Dendritic cell treated with granulocyte-macrophage colony-stimulating factor and Interleukin-4, amounts not matched to agents 40 ng/mL and 50 ng/mL, for 4 days (primary cell): Measurements from ENCODE around the gene NEURL1.

Experiments used
- H3K27ac Mint-ChIP-seq: one replicate; pipeline ENCODE4 v1.8.0; 2022; ENCODE audit warnings: mild to moderate bottlenecking, mixed read lengths
- H3K27me3 Mint-ChIP-seq: one replicate; pipeline ENCODE4 v1.8.0; 2022; ENCODE audit warnings: mild to moderate bottlenecking, mixed read lengths
- H3K36me3 Mint-ChIP-seq: one replicate; pipeline ENCODE4 v1.8.0; 2022; ENCODE audit warnings: low read depth, mixed read lengths
- H3K4me1 Mint-ChIP-seq: one replicate; pipeline ENCODE4 v1.8.0; 2022; ENCODE audit warnings: low read depth, mixed read lengths
- H3K4me3 Mint-ChIP-seq: one replicate; pipeline ENCODE4 v1.8.0; 2022; ENCODE audit warnings: mild to moderate bottlenecking, moderate library complexity, mixed read lengths
- H3K9me3 Mint-ChIP-seq: one replicate; pipeline ENCODE4 v1.8.0; 2022; ENCODE audit warnings: mixed read lengths
- intact Hi-C: fragments of 100-400 bp; cut with micrococcal nuclease; formaldehyde crosslinking; loops from one replicate; pipeline ENCODE4 v1.15.0; 2022

The NEURL1 gene

GRCh38 chr10:103455235-103455634 lies 38.3 kb upstream of the NEURL1 start:
- H3K27ac Mint-ChIP-seq = no peak overlapping the region
- no peaks in the 10 kb centered on the region for H3K9me3 Mint-ChIP-seq
- peaks cover 51% of the 10 kb centered on the region for H3K4me1 Mint-ChIP-seq
- no peak overlapping the region for H3K4me3 Mint-ChIP-seq
- peaks cover 19% of the 10 kb centered on the region for H3K36me3 Mint-ChIP-seq
- intact Hi-C loops = no loop called here
- H3K27me3 Mint-ChIP-seq = no peaks in the 10 kb centered on the region

GRCh38 chr10:103456074-103456660 lies 37.3 kb upstream of the NEURL1 start:
- Mint-ChIP-seq H3K9me3 (no peaks in the 10 kb centered on the region), H3K27ac (no peak overlapping the region), H3K27me3 (no peaks in the 10 kb centered on the region), H3K4me3 (no peak overlapping the region), H3K4me1 (peaks cover 42% of the 10 kb centered on the region), H3K36me3 (peaks cover 9% of the 10 kb centered on the region)
- intact Hi-C loops = no loop called here

- Mint-ChIP-seq H3K27ac (peak overlapping the region; percentile 35), H3K36me3 (peaks cover 1% of the 10 kb centered on the region)
These were observed 36.3 kb upstream of the NEURL1 start for GRCh38 chr10:103457176-103457712.

GRCh38 chr10:103457896-103458583 lies 35.5 kb upstream of the NEURL1 start:
- Mint-ChIP-seq H3K27me3 (no peaks in the 10 kb centered on the region), H3K4me1 (peaks cover 30% of the 10 kb centered on the region), H3K4me3 (no peak overlapping the region), H3K36me3 (no peaks in the 10 kb centered on the region), H3K9me3 (no peaks in the 10 kb centered on the region), H3K27ac (no peak overlapping the region)
- intact Hi-C loops = no loop called here

More at GRCh38 chr10:103457176-103457712, 36.3 kb upstream of the NEURL1 start:
- Mint-ChIP-seq H3K4me1 (peaks cover 38% of the 10 kb centered on the region), H3K27me3 (no peaks in the 10 kb centered on the region), H3K4me3 (no peak overlapping the region), H3K9me3 (no peaks in the 10 kb centered on the region)
- intact Hi-C loops = no loop called here

GRCh38 chr10:103458720-103459119 lies 34.8 kb upstream of the NEURL1 start, which contains the start of gene CALHM1:
TSS of gene CALHM1 (minus strand) at chr10:103458900. CDS start at chr10:103458751, 149 bp downstream.
- Mint-ChIP-seq H3K27me3 (no peaks in the 10 kb centered on the region), H3K9me3 (no peaks in the 10 kb centered on the region), H3K36me3 (no peaks in the 10 kb centered on the region), H3K27ac (no peak within 1 kb of the TSS), H3K4me3 (no peak within 1 kb of the TSS), H3K4me1 (peaks cover 30% of the 10 kb centered on the region)
- intact Hi-C loops = no loop called here

- Mint-ChIP-seq H3K27ac (no peak overlapping the region), H3K4me1 (peaks cover 35% of the 10 kb centered on the region), H3K27me3 (no peaks in the 10 kb centered on the region), H3K4me3 (no peak overlapping the region), H3K9me3 (no peaks in the 10 kb centered on the region), H3K36me3 (no peaks in the 10 kb centered on the region)
- intact Hi-C loops = no loop called here
These were observed 33.9 kb upstream of the NEURL1 start for GRCh38 chr10:103459615-103460014.

GRCh38 chr10:103463499-103463898 lies 30.0 kb upstream of the NEURL1 start:
- Mint-ChIP-seq H3K4me1 (peaks cover 61% of the 10 kb centered on the region), H3K36me3 (no peaks in the 10 kb centered on the region), H3K4me3 (no peak overlapping the region), H3K27ac (peak overlapping the region; percentile 43), H3K9me3 (no peaks in the 10 kb centered on the region), H3K27me3 (no peaks in the 10 kb centered on the region)
- intact Hi-C loops = no loop called here

- intact Hi-C loops = no loop called here
- H3K9me3 Mint-ChIP-seq = no peaks in the 10 kb centered on the region
- H3K27ac Mint-ChIP-seq = peak overlapping the region; percentile 77
- peaks cover 64% of the 10 kb centered on the region for H3K4me1 Mint-ChIP-seq
- no peaks in the 10 kb centered on the region for H3K36me3 Mint-ChIP-seq
- H3K4me3 Mint-ChIP-seq = peak overlapping the region; percentile 33
- no peaks in the 10 kb centered on the region for H3K27me3 Mint-ChIP-seq
These were observed 27.9 kb upstream of the NEURL1 start for GRCh38 chr10:103465411-103466179.

GRCh38 chr10:103466734-103467133 lies 26.8 kb upstream of the NEURL1 start:
- peaks cover 75% of the 10 kb centered on the region for H3K4me1 Mint-ChIP-seq
- H3K27me3 Mint-ChIP-seq = no peaks in the 10 kb centered on the region
- no peaks in the 10 kb centered on the region for H3K9me3 Mint-ChIP-seq
- H3K4me3 Mint-ChIP-seq = no peak overlapping the region
- intact Hi-C loops = no loop called here
- peak overlapping the region; percentile 65 for H3K27ac Mint-ChIP-seq
- no peaks in the 10 kb centered on the region for H3K36me3 Mint-ChIP-seq

- Mint-ChIP-seq H3K27me3 (no peaks in the 10 kb centered on the region), H3K27ac (peak overlapping the region; percentile 65), H3K4me1 (peaks cover 82% of the 10 kb centered on the region), H3K9me3 (no peaks in the 10 kb centered on the region), H3K4me3 (no peak overlapping the region), H3K36me3 (no peaks in the 10 kb centered on the region)
- intact Hi-C loops = no loop called here
These were observed 26.1 kb upstream of the NEURL1 start for GRCh38 chr10:103467406-103467805.

- H3K4me1 Mint-ChIP-seq = peaks cover 81% of the 10 kb centered on the region
- intact Hi-C loops = no loop called here
- H3K9me3 Mint-ChIP-seq = no peaks in the 10 kb centered on the region
These were observed 24.3 kb upstream of the NEURL1 start for GRCh38 chr10:103469201-103469600.

GRCh38 chr10:103470761-103471653 lies 22.5 kb upstream of the NEURL1 start:
- H3K27me3 Mint-ChIP-seq = no peaks in the 10 kb centered on the region
- H3K36me3 Mint-ChIP-seq = no peaks in the 10 kb centered on the region
- peak overlapping the region; percentile 81 for H3K27ac Mint-ChIP-seq
- intact Hi-C loops = no loop called here
- H3K4me3 Mint-ChIP-seq = no peak overlapping the region
- no peaks in the 10 kb centered on the region for H3K9me3 Mint-ChIP-seq
- H3K4me1 Mint-ChIP-seq = peaks cover 69% of the 10 kb centered on the region

More at GRCh38 chr10:103469201-103469600, 24.3 kb upstream of the NEURL1 start:
- H3K36me3 Mint-ChIP-seq = no peaks in the 10 kb centered on the region
- H3K27ac Mint-ChIP-seq = peak overlapping the region; percentile 10
- H3K27me3 Mint-ChIP-seq = no peaks in the 10 kb centered on the region
- H3K4me3 Mint-ChIP-seq = no peak overlapping the region

- Mint-ChIP-seq H3K36me3 (no peaks in the 10 kb centered on the region), H3K4me1 (peaks cover 67% of the 10 kb centered on the region), H3K4me3 (peak overlapping the region; percentile 52), H3K27ac (peak overlapping the region; percentile 81), H3K9me3 (no peaks in the 10 kb centered on the region), H3K27me3 (no peaks in the 10 kb centered on the region)
- intact Hi-C loops = no loop called here
These were observed 21.5 kb upstream of the NEURL1 start for GRCh38 chr10:103472005-103472404.
